ENCODE data around the gene GSE1.

- TF ChIP-seq, protein P1, sequence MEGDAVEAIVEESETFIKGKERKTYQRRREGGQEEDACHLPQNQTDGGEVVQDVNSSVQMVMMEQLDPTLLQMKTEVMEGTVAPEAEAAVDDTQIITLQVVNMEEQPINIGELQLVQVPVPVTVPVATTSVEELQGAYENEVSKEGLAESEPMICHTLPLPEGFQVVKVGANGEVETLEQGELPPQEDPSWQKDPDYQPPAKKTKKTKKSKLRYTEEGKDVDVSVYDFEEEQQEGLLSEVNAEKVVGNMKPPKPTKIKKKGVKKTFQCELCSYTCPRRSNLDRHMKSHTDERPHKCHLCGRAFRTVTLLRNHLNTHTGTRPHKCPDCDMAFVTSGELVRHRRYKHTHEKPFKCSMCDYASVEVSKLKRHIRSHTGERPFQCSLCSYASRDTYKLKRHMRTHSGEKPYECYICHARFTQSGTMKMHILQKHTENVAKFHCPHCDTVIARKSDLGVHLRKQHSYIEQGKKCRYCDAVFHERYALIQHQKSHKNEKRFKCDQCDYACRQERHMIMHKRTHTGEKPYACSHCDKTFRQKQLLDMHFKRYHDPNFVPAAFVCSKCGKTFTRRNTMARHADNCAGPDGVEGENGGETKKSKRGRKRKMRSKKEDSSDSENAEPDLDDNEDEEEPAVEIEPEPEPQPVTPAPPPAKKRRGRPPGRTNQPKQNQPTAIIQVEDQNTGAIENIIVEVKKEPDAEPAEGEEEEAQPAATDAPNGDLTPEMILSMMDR (IDR thresholded peaks at IDR 0.05), result no peak
- no peak for TF ChIP-seq POLR2A (IDR thresholded peaks at IDR 0.05)
Observed at GRCh38 chr16:85677383-85677967, 64.4 kb downstream of the GSE1 start.

Measured in thyroid gland (tissue), 4 donors.